ENCODE results near the gene CHID1.

The CHID1 gene

GRCh38 chr11:883527-883926 is 27.1 kb downstream of the CHID1 start:
- DNase-seq, result no peak

DNA sequence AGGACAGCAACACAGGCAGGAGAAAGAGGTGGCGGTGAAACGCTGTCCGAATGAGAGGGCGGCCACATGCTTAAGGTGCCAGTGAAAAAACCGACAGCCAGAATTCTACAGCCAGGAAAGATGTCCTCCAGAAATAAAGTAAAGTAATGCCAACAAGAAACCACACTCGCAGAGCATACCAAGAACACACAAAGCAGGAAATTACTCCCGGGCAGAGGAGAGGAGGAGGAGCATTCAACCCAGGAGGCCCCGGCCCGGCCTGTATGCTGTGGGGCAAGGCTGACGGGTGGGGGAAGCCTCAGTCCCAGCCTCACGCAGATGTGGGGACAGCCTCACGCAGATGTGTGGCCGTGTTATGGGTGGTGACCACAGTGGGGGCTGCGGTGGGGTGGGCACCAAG is 28.0 kb downstream of the CHID1 start:
- no peak for DNase-seq

GRCh38 chr11:880447-880846 is 30.2 kb downstream of the CHID1 start:
- no peak for DNase-seq

DNA sequence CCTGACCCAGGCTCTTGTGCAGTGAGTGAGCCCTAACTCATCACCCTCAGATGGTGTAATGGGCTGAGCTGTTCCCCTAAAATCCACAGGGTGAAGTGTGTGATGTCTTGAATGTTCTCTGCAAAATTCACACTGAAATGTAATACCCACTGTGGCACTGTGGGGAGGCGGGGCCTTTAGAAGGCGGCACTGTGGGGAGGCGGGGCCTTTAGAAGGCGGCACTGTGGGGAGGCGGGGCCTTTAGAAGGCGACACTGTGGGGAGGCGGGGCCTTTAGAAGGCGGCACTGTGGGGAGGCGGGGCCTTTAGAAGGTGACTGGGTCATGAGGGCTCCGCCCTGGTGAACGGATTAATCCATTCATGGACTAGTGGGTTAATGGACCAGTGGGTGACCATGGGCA is 33.0 kb downstream of the CHID1 start:
- no peak for DNase-seq

- DNase-seq, result peak; percentile 71
Measured at GRCh38 chr11:876545-876944, 34.1 kb downstream of the CHID1 start.

- no peak for DNase-seq
Measured at GRCh38 chr11:875769-876301, 34.8 kb downstream of the CHID1 start.

GRCh38 chr11:875203-875602 is 35.4 kb downstream of the CHID1 start:
- no peak for DNase-seq

DNA sequence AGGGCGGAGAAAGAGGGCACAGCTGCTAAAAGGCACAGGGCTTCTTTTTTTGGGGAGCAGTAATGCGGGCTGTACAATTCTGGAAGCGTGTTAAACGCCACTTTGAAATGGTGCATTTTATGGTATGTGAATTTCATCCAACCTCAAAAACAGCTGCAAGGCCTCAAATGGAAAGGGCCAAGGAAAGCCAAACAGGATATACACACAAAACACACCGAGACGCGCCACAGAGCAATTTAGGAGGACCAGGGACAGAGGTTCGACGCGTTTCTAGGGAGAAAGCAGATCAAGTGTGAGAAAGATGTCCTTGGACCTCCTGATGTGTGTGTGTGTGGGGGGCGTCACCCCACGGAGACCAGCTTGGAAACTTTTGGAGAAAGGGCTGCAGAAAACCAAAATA is 36.9 kb downstream of the CHID1 start:
- no peak for DNase-seq

DNA sequence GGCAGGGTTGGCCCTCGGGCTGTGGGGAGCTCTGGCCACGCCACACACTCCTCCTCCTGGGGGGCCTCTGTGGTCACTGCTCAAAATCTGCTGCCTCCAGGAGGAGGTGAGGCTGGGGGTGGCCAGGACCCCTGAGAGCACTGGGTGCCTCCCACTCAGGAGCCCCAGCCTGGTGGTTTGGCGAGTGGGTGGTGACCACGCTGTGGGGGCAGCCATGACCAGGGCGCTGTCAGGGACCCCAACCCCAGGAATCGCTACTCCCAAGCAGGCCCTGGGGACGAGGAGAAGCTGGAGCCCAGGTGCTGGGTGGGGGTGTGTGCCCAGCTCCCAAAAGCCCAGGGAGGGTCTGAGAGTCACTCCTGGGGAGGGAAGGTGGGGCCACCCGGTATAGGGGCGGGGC is 37.8 kb downstream of the CHID1 start:
- DNase-seq, result no peak

DNA sequence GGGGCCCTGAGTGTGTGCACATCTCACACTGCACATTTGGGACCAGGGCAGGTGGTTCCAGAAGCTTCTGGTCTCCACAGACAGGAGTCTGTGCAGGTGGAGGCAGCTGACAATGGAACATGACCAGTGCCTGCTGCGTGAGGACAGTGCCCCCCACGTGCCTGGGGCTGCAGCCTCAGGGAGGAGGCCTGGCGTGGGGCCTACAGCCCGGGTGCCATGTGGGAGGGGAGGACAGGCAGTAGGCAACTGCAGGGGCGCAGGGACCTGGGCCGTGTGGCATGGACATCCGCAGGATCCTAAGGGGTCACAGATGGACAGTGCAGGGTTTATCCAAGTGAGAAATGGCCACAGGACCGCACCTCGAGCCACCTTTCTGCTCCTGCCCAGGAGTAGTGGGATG is 39.1 kb downstream of the CHID1 start:
- no peak for DNase-seq

- DNase-seq, result no peak
Measured at GRCh38 chr11:870418-870817, 40.2 kb downstream of the CHID1 start.

GRCh38 chr11:870127-870413 is 40.5 kb downstream of the CHID1 start:
- DNase-seq, result no peak

- DNase-seq, result no peak
Measured at GRCh38 chr11:869399-870126, 41.0 kb downstream of the CHID1 start.

DNA sequence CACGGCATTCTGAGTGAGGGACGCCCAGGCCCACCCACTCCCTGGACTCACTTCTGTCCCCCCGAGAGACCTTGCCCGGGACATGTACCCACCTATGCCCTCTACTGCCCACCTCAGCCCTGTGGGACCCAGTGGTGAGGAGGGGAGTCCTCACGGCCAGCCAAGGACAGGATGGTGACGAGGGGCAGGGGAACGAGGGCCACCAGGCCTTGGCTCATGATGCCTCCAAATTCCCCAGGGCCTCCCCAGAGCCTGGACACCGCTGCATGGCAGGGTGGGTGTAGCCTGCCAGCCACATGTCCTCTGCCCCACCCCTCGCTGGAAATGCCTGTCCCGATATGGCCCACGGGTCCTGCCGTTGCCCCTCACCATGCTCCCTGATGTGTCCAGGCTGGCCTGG is 41.8 kb downstream of the CHID1 start:
- no peak for DNase-seq

GRCh38 chr11:868394-868793 is 42.2 kb downstream of the CHID1 start:
- no peak for DNase-seq

DNA sequence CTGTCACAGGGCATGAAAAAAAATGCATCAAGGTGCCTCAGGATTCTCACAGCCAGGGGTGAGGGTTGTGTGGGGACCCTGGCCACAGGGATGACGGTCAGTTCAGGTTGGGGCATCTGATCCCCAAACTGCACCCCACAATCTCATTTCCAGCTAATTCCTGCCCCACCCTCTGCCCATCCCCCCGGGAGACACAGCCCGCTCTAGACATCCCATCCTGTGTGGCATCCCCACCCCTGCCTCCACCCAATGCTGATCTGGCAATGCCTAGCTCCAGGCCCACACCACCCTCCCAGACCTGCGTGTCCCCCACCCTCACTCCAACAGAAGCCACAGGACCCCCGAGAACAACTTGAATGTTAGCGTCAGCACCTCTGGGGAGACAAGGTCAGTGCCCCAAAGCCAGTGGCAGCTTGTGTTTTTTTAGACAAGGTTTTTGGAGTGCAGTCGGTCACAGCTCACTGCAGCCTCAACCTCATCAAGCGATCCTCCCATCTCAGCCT is 42.7 kb downstream of the CHID1 start:
- DNase-seq, result no peak

DNA sequence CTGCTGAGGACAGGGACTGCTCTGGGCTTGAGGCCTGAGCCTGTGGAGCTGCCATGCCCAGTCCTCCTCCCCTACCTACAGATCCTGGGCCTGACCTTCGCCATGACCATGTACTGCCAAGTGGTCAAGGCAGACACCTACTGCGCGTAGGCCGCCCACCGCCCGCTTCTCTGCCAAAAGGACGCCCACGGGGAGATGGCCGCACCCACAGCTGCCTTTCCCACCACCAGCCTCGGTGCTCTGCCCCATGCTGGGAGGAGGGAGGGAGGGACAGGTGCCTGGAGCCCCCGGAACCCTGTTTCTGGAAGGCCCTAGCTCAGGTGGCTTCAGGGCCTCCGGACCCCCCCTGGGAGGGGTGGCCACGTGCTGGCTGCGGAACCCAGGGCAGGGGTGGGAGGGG is 44.1 kb downstream of the CHID1 start:
- DNase-seq, result no peak

GRCh38 chr11:865462-866430 is 44.9 kb downstream of the CHID1 start:
- DNase-seq, result no peak

DNA sequence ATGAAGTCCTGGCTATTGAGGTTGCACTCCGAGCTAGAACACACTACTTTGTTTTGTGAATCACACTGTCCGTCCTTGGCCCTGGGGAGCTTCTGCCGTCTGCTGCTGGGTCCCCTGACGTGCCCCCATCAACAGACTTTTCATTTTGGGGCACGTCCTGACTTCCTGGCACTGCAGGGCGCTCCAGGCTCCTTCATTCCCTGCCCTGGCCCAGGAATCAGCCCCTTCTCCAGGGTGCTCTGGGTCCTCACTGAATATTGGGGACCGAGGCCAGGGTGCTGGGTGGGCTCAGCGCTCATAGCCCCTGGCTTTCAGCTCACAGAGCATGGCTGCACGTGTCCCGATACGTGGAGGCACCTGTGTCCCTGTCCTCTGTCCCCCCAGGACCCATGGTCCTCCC is 45.7 kb downstream of the CHID1 start:
- DNase-seq, result no peak

GRCh38 chr11:863910-864827 is 46.4 kb downstream of the CHID1 start:
- DNase-seq, result no peak

DNA sequence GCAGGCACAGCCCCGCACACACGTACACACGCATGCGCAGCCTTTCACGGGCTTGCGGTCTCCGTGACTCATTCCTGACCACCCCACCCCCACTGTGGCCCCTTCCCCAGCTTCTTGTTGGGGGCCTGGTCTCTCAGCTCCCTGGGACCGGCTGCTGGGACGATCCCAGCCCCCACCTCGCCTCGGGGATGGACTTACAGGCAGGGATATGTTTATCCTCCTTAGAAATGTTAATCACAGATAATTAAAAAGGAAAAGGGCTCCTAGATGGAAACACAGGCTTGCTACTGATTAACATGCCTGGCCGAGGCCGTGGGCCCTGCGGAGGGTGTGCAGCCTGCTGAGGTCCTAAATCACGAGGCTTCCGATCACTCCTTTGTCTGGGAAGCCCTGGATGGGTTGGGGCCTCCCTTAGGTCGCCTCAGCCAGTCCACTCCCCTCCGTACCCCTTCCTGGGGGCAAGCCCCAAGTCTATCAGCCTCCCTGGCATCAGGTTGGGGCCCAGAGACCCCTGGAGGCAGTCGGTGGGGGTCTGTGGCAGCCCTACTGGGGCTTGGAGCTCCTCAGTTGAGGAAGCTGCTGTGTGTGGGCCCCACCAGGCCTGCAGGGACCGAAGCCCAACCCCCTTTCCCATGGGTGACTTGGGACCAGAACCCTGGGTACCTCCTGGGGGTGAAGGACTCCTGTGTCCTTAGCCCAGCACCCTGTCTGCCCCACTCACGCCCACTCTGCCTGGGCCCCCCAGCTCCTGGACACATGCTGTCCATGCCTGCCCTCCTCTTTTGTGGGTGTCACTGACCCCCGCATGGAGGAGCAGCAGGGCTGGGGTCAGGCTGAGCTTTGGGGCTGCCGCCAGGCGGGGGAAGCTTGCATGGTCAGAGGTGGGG is 47.3 kb downstream of the CHID1 start:
- DNase-seq, result no peak

DNA sequence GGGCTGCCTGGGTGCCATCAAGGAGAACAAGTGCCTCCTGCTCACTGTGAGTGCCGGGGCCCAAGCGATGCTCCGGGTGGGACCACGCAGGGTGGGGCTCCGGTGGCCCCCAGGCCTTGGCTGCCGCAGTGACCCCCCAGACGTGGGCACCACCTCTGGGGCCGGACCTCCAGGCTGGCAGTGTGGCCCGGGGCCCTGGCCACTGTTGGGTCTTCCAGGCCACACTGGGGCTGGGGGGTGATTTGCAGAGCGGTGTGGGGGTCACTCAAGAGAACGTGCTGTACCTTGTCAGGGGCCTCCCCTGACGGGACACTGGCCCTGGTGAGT is 48.0 kb downstream of the CHID1 start:
- no peak for DNase-seq

Data from femur (tissue), 1 donor.